Activated CD4-positive, CD25-positive, alpha-beta regulatory T cell (primary cell): ENCODE measurements around the gene CCNA2.
A peak's percentile ranks its signal among the peaks of the same experiment; 100 is the strongest.

Experiments
- DNase-seq, 4 experiments: peaks; one replicate each; lab custom pipeline; 2025; lab: John Stamatoyannopoulos, UW

Gene CCNA2

DNA sequence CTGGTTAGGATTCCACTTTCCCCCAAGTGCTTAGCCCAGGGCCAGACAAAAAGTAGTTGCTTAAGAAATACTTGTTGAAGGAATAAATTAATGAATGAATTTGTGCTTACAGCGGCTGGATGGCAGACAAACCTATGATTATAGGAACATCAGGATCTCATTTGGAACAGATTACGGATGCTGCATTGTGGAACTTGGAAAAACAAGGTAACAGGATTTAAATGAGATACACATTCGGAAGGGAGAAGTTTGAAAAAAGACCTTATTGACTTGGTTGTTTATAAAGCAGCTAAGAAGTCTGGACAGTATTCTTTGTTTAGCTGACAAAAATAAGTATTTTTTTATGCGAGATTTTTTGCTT, 22.0 kb downstream of the CCNA2 start:
- no peak for DNase-seq

DNA sequence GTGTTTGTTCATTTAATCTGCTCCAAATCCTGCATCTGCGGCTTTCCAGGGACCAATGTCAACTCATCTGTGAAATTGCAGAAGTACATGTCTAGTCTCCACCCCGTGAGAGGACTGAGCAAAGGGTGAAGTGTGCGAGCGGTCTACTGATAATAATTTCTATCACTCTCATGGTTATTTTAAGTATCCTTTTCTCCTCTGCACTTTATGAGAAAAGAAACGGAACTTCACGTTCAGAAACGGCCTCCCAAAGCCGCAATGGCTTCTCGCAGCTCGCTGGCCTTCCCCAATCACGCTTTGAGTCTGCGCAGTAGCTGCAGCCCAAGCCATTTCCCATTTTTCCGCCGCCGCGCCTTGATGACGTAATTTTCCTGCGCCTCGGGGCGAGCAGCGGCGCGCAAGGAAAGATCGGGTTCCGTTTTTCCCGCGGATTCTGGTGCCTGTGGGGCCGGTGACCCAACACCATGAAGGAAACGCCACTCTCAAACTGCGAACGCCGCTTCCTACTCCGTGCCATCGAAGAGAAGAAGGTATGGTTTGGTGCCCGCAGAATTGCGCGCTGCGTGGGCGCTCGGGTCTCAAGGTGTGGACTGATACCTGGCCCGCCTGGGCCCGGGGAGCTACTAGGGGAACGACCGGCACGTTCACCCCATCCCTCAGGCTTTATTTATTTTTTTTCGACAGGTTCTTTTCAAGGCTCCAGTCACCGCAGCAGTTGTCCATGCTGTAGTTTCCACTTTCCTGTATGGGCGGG, 22.5 kb downstream of the CCNA2 start, which contains the start of gene EXOSC9:
Gene EXOSC9 (plus strand): TSS at position 363 of the 754 bp plus-strand sequence. CDS start 102 bp downstream, at position 465.
- peak; percentile 82 to 94 (median 88) for DNase-seq

DNA sequence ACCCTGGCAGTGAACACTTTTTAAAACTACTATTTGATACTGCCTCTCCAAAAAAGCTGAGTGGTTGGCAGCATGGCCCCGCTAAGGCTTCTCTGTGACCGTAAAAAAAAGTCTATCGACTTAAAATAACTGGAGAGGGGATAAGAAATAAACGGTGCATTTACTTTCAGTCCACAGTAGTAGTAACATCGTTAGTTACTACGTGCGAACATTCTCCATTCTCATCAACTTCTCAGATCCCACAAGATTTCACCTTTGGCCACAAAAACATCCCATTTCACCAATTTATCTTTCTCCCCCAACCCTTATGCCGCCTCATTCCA, 23.1 kb downstream of the CCNA2 start:
- no peak for DNase-seq

DNA sequence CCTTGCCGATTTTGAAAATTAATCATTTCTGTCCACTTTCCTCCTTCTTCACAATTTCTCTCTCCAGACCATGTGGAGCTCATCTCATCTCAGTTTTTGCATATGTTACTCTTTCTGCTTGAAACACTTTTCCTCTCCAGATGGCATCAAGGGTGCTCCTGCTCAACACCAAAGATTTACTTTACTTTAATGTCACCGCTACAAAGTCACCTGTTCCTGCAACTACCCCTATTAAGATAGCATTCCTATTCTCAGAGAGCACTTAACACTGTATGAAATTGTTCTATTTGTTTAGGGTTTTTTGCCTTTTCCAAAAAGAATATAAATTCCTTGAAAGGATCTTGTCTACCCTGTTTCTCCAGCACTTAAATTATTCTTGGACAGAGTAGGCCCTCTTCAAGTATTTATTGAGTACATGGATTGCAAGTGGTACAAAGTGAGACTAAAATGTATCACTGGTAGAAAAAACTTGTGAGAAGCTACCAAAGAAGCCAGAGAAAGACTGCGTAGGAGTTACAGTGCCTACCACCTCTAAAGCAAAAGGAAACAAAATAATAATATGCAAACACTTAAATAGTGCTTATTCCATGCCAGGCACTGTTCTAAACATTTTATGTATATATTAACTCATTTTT, 23.7 kb downstream of the CCNA2 start:
- no peak for DNase-seq

DNA sequence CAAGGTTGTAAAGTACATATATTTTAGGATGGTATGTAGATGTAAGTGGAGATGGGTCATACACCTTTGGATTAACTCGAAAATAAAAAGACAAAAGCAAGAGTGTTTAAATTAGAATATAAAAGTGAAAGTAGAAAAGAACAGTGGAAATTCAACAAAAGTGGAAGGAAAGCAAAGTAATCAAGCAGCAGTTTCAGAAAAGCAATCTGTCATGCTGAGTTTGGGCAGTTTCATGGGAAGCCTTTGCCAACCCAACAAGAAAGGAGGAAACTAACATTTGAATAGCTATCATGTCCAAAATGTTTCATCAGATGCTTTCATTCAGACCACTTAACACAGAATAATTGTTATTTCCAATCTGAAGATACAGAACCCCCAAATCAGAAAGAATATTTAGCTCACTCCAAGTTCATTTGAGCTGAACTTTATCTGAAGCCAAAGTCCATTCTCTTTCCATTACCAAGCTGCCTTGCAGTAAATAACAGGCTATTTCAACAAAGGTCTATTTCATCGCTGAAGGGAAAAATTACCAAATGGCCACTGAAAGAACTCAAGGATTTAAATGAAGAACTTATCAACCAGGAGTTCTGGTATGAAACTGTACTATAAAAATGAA, 24.4 kb downstream of the CCNA2 start:
- no peak for DNase-seq

DNA sequence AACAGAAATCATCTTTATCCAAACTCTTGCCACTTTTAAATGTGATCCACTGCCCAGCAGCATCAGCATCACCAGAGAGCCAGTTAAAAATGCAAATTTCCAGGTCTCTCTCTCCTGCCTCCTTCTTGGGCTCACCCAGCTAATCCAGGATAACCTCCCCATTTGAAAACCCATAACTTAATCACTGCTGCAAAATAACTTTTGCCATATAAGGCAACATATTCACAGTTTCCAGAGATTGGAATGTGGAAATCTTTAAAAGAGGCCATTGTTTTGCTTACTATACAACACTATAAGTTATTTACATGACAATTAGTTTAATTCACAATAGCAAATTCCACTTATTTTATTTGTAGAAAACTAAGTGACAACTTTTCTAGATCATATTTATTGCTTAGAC, 27.4 kb downstream of the CCNA2 start:
- no peak for DNase-seq

DNA sequence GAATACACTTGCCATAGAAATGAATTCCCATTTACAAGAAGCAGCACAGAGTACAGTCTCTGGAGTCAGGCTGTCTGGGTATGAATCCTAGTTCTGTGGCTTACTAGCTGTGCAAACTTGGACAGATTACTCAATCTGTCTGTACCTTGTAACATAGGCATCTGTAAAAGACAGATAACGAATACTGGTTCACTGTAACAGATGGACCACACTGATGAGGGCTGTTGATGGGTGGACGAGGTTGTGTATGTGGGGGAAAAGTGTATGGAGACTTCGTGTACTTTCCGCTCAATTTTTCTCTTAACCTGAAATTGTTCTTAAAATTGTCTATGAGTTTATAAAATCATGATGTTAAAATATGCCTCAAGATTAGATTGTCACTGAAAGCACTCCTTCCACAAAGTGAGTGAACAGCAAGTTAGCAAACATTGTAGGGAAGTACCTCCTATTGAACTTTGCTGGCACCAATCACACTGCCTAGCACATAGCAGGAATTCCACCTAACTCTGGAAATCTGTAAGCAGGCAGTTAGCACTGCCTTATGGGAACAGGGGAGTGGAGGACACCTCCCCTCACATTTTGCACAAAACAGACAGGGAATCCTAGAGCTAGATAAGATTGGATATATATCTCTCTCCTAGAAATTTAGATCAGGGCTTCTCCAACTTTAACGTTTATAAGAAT, 29.0 kb downstream of the CCNA2 start:
- no peak for DNase-seq

DNA sequence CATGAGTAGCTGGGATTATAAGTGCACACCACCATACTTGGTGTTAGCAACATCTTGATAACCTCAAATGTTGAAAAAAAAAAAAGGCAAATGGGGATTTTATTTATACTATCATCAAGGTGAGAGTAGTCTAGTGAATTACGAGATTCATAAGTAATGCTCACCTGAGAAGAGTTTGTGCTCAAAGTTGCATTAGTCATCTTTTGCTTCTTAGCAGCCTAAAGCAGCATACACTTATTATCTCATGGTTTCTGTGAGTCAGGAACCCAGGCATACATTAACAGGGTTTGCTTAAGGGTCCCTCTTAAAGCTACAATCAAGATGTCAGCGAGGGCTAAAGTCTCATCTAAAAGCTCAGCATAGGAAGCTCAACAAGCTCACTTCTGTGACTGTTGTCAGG, 30.7 kb downstream of the CCNA2 start:
- DNase-seq = no peak

DNA sequence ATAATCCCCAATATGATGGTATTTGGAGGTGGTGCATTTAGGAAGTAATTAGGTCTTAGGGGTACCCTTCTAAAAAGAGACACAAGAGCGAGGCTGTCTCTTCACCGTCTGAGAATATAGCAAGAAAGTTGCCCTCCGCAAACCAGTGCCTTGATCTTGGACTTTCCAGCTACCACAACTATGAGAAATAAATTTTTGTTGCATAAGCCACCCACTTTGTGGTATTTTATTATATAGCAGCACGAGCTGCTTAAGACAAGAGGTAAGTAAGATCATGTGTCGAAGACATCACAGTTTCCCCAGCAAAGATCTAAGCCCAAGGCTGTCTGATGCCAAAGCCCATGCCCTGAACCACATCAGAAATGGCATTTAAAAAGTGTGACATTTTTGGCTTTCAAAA, 32.2 kb downstream of the CCNA2 start:
- no peak for DNase-seq

DNA sequence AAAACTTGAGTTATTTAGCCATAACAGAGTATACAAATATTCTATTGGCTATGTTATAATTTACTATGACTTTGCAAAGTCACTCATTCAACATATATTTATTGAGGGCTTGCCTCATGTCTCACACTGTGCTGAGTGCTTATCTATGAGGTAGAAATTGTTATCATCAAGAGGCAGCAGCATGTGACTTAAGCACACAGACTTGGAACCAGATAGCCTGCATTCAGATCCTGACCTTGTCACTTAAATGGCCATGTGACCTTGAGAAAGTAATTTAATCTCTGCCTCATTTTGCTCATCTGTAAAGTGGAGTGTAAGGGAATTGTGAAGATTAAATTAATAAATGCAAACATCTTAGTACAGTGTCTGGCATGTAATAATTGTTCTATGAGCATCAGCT, 32.7 kb downstream of the CCNA2 start:
- DNase-seq = no peak

DNA sequence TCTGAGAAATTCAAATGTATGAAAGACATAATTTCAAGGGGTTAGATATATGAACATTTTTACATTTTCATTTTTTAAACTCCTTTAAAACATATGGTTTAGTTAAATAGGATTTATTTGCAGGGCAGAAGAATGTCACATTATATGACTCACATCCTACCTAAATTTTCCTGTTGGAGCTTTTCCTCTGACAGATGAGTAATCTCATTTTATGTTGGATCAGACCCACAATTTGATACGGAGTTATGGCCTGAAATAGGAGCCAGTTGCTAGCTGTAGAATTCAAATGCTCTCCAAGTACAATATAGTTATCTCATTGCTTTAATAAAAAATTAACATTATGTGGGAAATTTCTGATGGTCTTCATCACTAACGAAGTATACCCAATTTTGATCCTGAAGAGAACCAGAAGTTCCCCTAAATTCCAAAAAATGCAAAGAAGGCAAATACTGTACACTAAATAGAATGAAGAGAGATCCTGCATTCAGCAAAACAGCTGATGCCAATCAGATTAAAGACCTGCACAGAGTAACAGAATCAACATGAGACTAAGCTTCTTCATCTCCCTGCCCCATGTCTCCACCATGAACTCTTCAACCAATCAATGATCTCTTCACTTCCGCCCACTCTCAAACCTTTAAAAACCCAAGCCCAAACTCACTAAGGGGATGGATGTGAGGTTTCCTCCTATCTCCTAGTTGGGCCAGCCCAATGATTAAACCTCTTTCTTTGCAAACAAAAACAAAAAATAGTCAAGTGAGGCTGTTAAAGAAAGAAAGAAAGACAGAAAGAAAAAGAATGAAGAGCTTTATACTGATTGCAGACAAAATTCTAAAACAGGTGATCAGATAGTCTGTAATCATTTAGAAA, 33.5 kb downstream of the CCNA2 start:
- DNase-seq = no peak

DNA sequence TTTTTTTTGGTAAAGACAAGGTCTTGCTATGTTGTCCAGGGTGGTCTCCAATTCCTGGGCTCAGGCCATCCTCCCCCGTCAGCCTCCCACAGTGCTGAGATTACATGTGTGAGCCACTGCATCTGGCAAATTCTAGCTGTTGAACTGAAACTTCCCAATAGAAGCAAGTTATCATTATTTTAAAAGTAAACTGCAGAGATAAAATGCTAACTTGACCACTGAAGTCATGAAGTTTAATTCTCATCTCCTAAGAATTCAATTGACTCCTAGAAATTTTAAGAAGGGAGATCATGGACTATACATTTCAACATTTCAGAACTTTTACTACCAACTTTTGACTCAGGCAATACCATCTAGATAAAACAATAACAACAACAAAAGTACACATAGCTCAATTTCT, 34.2 kb downstream of the CCNA2 start:
- DNase-seq = no peak

DNA sequence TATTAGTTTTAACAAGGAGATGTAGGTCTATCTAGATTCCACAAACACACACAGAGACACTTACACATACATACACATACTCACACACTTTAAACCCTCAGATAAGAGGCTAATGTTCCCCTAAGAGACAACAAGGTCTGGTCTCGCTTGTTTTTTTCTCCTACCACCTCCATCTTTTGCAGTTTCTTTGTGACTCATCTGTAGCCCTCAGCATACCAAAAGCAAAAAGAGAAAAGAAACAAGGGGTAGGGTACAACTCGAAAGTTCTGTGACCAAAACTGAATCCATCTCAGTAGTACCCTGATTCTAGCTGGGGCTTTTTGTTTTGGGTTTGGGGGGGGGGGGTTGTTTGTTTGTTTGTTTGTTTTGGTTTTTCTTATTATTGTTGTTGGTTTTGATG, 34.8 kb downstream of the CCNA2 start:
- DNase-seq = no peak

DNA sequence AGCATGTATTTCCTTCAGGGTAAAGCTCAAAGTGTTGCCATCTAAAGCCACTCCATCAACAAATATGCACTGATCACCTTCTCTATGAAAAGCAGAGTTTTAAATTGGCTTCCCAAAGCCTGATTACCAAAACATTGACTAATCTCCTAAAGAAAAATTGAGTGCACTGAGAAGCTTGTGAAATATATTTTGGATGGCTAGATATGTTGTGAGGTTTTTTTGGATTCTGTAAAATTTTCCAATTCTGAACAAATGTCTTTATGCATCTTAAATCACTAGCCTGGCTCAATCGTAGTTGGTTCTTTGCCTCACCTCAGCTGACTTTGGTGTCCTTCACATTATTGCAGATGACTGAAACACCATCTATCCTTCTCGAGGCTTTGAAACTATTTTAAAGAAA, 37.5 kb downstream of the CCNA2 start:
- no peak for DNase-seq

DNA sequence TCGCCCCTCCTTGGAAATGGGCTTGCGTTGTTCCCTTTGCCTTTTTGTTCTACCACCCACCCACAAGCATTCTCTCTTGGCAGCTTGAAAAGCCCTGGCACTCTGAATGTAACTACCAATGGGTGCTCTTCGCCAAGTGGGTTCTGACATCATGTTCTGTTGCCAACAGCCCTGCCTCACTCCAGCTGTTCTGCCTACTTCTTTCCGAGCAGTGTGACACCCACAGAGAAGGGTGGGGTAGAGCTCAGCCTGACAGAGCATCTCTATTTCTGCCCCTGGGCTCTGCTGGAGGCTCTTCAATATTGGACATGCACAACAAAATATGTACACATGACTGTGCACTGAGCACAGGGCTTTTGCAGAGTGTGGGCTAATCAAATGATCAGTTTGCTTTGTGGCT, 38.2 kb downstream of the CCNA2 start:
- DNase-seq = no peak

DNA sequence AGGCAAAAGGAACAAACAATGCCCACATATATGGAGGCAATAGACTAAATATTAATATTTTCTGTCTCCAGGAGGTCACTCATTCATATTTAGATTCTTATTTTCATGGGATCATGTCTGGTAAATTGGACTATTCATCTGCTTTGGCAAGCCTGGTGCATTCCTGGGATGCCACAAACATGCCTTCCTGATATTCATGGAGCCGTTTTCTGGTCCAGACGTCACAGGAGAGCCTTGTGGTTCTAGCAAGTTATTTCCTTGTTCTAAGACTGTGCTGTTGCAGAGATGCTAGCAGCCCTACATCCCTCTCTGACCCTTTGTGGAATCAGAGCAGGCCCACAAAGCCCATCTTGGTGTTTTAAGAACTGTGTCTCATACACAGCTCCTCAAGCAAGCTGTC, 38.7 kb downstream of the CCNA2 start:
- no peak for DNase-seq

DNA sequence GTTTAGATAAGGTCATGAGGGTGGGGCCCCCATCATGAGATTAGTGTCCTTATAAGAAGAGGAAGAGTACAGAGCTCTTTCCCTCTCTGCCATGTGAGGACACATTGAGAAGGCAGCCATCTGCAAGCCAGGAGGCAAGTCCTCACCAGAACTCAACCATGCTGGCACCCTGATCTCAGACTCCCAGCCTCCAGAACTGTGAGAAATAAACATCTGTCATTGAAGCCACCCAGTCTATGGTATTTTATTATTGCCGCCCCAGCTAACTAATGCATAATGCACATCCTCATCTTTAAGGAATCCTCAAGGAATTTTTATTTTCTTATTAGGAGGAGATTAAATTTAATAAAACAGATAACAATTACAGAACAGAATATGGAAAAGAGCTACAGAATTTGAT, 39.3 kb downstream of the CCNA2 start:
- no peak for DNase-seq

DNA sequence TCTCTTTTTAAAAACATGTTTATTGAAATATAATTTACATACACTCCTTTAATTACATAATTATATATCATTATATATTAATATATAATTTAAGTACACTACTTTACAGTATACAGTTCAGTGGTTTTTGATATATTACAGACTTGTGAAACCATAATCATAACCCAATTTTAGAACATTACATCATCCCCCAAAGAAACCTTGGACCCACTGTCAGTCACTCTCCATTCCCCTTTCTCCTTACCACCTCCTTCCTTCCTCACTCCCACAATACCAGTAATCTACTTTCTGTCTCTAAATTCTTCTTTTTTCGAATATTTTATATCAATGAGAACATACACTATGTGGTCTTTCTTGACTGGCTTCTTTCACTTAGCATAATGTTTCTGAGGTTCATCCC, 40.5 kb downstream of the CCNA2 start:
- no peak for DNase-seq

DNA sequence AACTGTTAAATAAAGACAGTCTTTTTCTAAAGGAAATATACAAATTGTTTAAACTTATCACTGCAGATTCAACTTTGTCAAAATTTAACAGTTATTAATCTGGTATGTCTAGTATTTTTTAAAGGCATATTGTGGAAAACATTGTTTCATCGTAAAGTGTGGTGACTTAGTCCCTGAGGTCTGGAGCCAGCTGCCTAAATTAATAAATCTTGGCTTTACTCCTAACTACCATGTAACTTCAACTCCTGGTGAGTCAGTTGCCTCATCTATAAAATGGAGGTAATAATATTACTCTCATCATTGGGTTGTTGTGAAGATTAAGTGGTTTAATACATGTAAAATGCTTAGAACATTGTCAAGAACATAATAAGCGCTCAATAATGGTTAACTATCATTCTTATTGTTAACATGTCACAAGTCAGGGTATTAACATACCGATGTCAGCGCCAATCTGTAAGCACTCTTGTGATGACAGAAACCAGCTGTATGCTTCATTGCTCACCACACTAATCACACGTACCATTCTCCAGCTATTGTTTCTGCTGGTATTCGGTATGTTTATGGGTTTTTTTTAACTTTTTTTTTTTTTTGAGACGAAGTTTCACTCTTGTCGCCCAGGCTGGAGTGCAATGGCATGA, 44.6 kb downstream of the CCNA2 start:
- no peak for DNase-seq

DNA sequence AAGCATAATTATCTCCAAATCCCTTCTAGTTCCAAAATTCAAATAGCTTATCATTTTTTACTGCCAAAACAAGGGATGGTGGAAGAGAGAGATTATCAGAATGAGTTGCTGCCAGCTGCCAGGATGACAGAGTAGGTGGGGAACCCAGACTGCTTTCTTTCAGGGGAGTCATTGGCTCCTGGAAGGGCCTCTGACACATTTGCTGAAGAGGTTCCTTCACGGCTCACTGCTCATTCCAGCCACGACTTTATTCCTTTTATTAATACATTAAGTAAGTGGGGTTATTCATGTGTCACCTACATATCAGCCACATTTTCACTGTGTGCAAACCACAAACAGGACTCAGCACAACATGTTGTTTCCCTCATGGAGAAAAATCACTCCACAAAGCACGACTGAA, 46.1 kb downstream of the CCNA2 start:
- DNase-seq = no peak

DNA sequence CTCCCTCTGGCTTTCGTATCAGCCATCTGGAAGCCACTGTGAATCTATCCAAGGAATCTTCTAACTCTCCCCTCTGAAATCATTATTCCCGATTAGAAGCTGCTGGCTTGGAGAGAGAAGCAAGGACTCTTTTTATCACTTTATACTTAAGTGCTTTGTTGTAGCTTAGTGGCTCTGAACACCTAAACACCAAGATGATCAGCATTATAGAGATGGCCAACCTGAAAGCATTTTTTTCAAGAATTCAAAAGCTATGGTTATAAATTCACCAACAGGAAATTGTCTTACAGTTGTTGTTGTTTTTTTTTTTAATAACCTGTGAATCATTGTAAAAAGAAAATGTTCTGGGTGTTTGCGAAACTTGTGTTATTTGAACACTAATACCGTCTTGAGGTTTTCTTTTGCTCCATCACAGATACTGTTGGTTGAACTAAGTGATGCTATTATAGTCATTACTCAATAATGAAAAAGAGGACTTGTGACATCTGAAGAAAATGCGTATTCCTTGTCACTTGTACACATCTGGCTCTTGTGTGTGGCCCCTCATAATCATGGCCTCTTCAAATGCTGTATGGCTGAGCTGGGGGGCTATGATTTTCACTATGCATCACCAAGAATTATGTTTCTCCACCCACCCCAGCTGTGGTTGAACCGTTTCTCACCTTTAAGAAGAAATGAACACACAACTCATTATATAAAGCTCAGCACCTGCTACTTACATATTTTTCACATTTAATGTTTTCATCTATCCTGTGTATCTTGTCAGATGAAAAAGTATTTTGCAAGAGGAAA, 46.9 kb downstream of the CCNA2 start:
- DNase-seq = no peak
